Measurements from ENCODE around the gene STAT6. TPM values are rescaled to one million over a fixed set of nuclear protein-coding genes. Genes with fewer than 3 reads are reported as not detected.
A peak's percentile ranks its signal among the peaks of the same experiment; 100 is the strongest.

STAT6 gene
- total RNA-seq, 1 experiment from 2014 or later: 44.4 TPM

GRCh38 chr12:57129889-57130288 is 18.7 kb upstream of the STAT6 start:
- no peak overlapping the region for H3K9ac ChIP-seq (ENCODE audit: extremely low read depth, insufficient read length, low read length)
- Mint-ChIP-seq H3K4me1 (peaks cover 62 to 66% of the 10 kb centered on the region in 2 experiments), H3K27ac (peak overlapping the region; percentile 76 to 97 (median 77); a peak in 5 of 7 replicates), H3K9me3 (no peaks in the 10 kb centered on the region), H3K36me3 (ENCODE audit: insufficient read depth in 1 of 3, low read depth in 3 of 3) (peaks cover 0 to 8% (median 0%) of the 10 kb centered on the region in 3 experiments; a peak in 2 of 7 replicates), H3K27me3 (ENCODE audit: low read depth) (no peaks in the 10 kb centered on the region; the same call in 1 of the 2 replicates), H3K4me3 (peak overlapping the region; percentile 86 to 91)
- no peak overlapping the region for H2BK120ac ChIP-seq (ENCODE audit: low read depth, low read length, poor library complexity, severe bottlenecking)
- no peak overlapping the region for H4K8ac ChIP-seq (replicated peaks; ENCODE audit: insufficient read length, low read depth, low read length)
- no peak overlapping the region for H2BK15ac ChIP-seq (ENCODE audit: low read depth, low read length)
- H4K91ac ChIP-seq (ENCODE audit: insufficient read length, low read depth, low read length): no peak overlapping the region
- H2BK20ac ChIP-seq (ENCODE audit: low read depth, low read length, poor library complexity, severe bottlenecking): no peak overlapping the region
- H3K23ac ChIP-seq (ENCODE audit: insufficient read length, low read depth, low read length): no peak overlapping the region
- peaks cover 30% of the 10 kb centered on the region for H3K4me1 ChIP-seq (ENCODE audit: insufficient read depth, low read length)
- H3K9me3 ChIP-seq (ENCODE audit: control insufficient read depth, low read depth, low read length): no peaks in the 10 kb centered on the region
- H2AK5ac ChIP-seq (ENCODE audit: insufficient read length, low read length): no peak overlapping the region
- no peak overlapping the region for H2BK12ac ChIP-seq (ENCODE audit: insufficient read length, low read depth, low read length)
- no peak for DNase-seq
- H3K23me2 ChIP-seq (ENCODE audit: insufficient read length, low read depth, low read length, poor library complexity, severe bottlenecking): peaks cover 7% of the 10 kb centered on the region
- H3T11ph ChIP-seq (ENCODE audit: low read length): no peak overlapping the region
- H3K4ac ChIP-seq (ENCODE audit: low read depth, low read length): no peak overlapping the region
- no peaks in the 10 kb centered on the region for H3K27me3 ChIP-seq (ENCODE audit: insufficient read depth, low read length)
- no peak overlapping the region for H2AFZ ChIP-seq (ENCODE audit: low read length)
- H3K27ac ChIP-seq (ENCODE audit: insufficient read length, low read depth, low read length): no peak overlapping the region
- H3K4me2 ChIP-seq (ENCODE audit: insufficient read depth, insufficient read length, low read length): peak overlapping the region; percentile 56
- TF ChIP-seq, protein P1, sequence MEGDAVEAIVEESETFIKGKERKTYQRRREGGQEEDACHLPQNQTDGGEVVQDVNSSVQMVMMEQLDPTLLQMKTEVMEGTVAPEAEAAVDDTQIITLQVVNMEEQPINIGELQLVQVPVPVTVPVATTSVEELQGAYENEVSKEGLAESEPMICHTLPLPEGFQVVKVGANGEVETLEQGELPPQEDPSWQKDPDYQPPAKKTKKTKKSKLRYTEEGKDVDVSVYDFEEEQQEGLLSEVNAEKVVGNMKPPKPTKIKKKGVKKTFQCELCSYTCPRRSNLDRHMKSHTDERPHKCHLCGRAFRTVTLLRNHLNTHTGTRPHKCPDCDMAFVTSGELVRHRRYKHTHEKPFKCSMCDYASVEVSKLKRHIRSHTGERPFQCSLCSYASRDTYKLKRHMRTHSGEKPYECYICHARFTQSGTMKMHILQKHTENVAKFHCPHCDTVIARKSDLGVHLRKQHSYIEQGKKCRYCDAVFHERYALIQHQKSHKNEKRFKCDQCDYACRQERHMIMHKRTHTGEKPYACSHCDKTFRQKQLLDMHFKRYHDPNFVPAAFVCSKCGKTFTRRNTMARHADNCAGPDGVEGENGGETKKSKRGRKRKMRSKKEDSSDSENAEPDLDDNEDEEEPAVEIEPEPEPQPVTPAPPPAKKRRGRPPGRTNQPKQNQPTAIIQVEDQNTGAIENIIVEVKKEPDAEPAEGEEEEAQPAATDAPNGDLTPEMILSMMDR (conservative IDR thresholded peaks at IDR 0.05): no peak
- H2BK5ac ChIP-seq (ENCODE audit: insufficient read length, low read length): no peak overlapping the region
- H3K14ac ChIP-seq (ENCODE audit: insufficient read depth, low read length): no peak overlapping the region
- no peak overlapping the region for H3K18ac ChIP-seq (ENCODE audit: insufficient read length, low read depth, low read length)
- peaks cover 11% of the 10 kb centered on the region for H3K79me1 ChIP-seq (ENCODE audit: insufficient read depth, low read depth, low read length, poor library complexity, severe bottlenecking)
- H4K5ac ChIP-seq (ENCODE audit: insufficient read length, low read depth, low read length): no peak overlapping the region
- no peak overlapping the region for H3K56ac ChIP-seq (ENCODE audit: insufficient read length, low read depth, low read length)
- H3K79me2 ChIP-seq (ENCODE audit: insufficient read depth, low read length): peaks cover 23% of the 10 kb centered on the region; the same call in 1 of the 2 replicates
- no peaks in the 10 kb centered on the region for H4K20me1 ChIP-seq (ENCODE audit: control insufficient read depth, insufficient read depth, insufficient read length)
